IPS DF 6.9 (cell line): ENCODE results near the gene PDE1A.

Experiments used
- DNase-seq: peaks from one replicate; pipeline ENCODE4 v3.0.0-alpha.2; 2013; ENCODE audit warnings: low read depth, low spot score
- H3K27ac ChIP-seq: one replicate; pipeline ENCODE4 v1.5.1; 2013; ENCODE audit warnings: low read length, control low read depth
- H3K27me3 ChIP-seq: 2 replicates; pipeline ENCODE4 v1.6.1; 2013; ENCODE audit warnings: mild to moderate bottlenecking, low read length; ENCODE audit not compliant: control insufficient read depth, insufficient read depth
- H3K36me3 ChIP-seq: 2 replicates; pipeline ENCODE4 v1.6.1; 2013; ENCODE audit warnings: low read length; ENCODE audit not compliant: control insufficient read depth, insufficient read depth
- H3K4me1 ChIP-seq: 2 replicates; pipeline ENCODE4 v1.6.1; 2013; ENCODE audit warnings: low read length; ENCODE audit not compliant: control insufficient read depth, insufficient read depth
- H3K4me3 ChIP-seq: 2 replicates; pipeline ENCODE4 v1.5.1; 2013; ENCODE audit warnings: mild to moderate bottlenecking, low read length
- H3K9me3 ChIP-seq: 2 replicates; pipeline ENCODE4 v1.6.1; 2013; ENCODE audit warnings: low read length, inconsistent platforms; ENCODE audit not compliant: control insufficient read depth, insufficient read depth
- WGBS: extraction: QIAGEN DNeasy Blood & Tissue Kit; methylation state at CpG from one replicate; pipeline ENCODE4 v1.1.7; 2013; ENCODE audit warnings: mixed read lengths, missing lambda C conversion rate; ENCODE audit not compliant: insufficient read length, insufficient coverage; 5-methylcytosine and 5-hydroxymethylcytosine counted together

The PDE1A gene

GRCh38 chr2:182426918-182427240 lies at the start of gene PDE1A:
TSS of gene PDE1A (minus strand) at chr2:182427036.
- no peaks in the 10 kb centered on the region for H3K27me3 ChIP-seq
- H3K36me3 ChIP-seq: no peaks in the 10 kb centered on the region
- no peak for DNase-seq
- no CpG with 5 or more reads among the region's 3 CpGs for WGBS
- H3K4me3 ChIP-seq: no peak within 1 kb of the TSS
- no peaks in the 10 kb centered on the region for H3K9me3 ChIP-seq
- H3K27ac ChIP-seq: no peak within 1 kb of the TSS
- H3K4me1 ChIP-seq: no peaks in the 10 kb centered on the region

- H3K27ac ChIP-seq: no peak overlapping the region
- no peaks in the 10 kb centered on the region for H3K4me1 ChIP-seq
- H3K9me3 ChIP-seq: no peaks in the 10 kb centered on the region
- no peaks in the 10 kb centered on the region for H3K27me3 ChIP-seq
- DNase-seq: no peak
- H3K4me3 ChIP-seq: no peak overlapping the region
- no peaks in the 10 kb centered on the region for H3K36me3 ChIP-seq
- no CpG with 5 or more reads among the region's 4 CpGs for WGBS
These were observed 46.8 kb upstream of the PDE1A start for GRCh38 chr2:182473635-182474034.

DNA sequence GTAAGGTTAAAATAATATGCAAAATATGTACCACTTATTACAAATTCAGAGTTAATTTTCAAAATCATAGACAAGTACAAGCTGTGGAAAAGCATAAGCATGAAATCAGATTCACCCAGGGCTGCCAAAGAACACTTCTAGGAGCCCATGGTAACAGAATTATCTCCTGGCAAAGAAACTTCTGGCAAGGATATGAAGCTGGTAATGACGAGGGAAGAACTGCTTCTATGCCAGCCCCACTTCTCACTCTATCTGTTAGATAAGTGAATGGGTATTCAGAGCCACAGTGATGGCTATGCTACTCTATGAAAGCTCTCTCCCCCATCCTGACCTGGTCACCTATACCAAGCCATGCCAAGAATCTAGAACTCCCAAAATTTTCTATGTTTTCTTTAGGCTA lies 36.9 kb upstream of the PDE1A start:
- DNase-seq: no peak
- Histone ChIP-seq H3K4me3 (no peak overlapping the region), H3K36me3 (no peaks in the 10 kb centered on the region), H3K27me3 (no peaks in the 10 kb centered on the region), H3K27ac (no peak overlapping the region), H3K4me1 (no peaks in the 10 kb centered on the region), H3K9me3 (no peaks in the 10 kb centered on the region)
- WGBS: no CpG with 5 or more reads among the region's 1 CpG

DNA sequence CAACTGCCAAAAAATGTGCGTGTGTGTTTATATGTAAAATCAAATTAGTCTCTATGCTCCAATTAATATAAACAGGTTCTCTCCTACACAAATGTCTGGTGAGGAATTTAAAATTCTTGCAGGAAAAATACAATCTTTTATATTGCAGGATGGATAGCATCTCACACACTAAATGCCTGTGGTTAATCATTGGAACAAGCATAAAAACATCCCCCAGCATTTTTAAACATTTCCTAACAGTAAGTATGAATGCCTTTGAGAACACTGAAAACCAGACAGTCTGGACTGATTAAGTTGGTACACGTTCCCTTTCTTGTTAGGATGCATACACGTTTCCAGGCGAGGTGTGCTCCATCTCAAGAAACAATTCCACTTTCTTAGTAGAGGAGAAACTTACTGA lies 29.9 kb upstream of the PDE1A start:
- Histone ChIP-seq H3K27ac (no peak overlapping the region), H3K27me3 (no peaks in the 10 kb centered on the region), H3K36me3 (no peaks in the 10 kb centered on the region), H3K4me1 (no peaks in the 10 kb centered on the region), H3K4me3 (no peak overlapping the region), H3K9me3 (no peaks in the 10 kb centered on the region)
- no CpG with 5 or more reads among the region's 4 CpGs for WGBS
- DNase-seq: no peak

DNA sequence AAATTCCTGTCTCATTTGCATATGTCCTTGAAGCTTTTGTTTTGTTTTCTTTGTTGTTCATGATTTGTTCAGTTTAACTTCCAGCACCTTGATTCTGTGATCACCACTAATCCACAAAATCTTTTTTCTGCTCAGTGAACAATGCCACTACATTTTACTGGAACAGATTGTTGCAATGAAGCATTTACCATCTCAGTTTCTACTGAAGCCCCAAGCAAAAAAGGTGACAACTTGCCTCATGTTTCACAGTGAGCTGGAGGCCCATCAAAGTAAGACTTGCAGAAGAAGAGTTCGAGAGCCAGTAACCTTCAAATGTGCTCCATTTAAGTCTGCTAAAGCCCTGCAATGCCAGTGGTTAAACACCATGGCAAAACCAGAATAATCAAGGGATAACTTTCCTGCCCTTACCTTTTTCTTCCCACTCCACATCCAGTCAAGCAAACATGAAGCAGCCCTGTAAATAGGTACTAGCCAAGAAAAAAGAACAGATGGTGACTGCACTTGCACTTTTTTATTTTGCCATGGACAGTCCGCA lies 25.7 kb upstream of the PDE1A start:
- DNase-seq: no peak
- no peaks in the 10 kb centered on the region for H3K27me3 ChIP-seq
- H3K36me3 ChIP-seq: no peaks in the 10 kb centered on the region
- no peaks in the 10 kb centered on the region for H3K9me3 ChIP-seq
- H3K4me1 ChIP-seq: peaks cover 2% of the 10 kb centered on the region; the same call in 1 of the 2 replicates
- WGBS: no CpG with 5 or more reads among the region's 2 CpGs
- H3K27ac ChIP-seq: no peak overlapping the region
- no peak overlapping the region for H3K4me3 ChIP-seq

- Histone ChIP-seq H3K36me3 (no peaks in the 10 kb centered on the region), H3K4me1 (peaks cover 2% of the 10 kb centered on the region; the same call in 1 of the 2 replicates), H3K9me3 (no peaks in the 10 kb centered on the region), H3K4me3 (no peak overlapping the region), H3K27ac (no peak overlapping the region), H3K27me3 (no peaks in the 10 kb centered on the region)
- WGBS: no CpG with 5 or more reads among the region's 2 CpGs
- no peak for DNase-seq
These were observed 21.5 kb upstream of the PDE1A start for GRCh38 chr2:182448371-182448770.

GRCh38 chr2:182447863-182448262 lies 21.0 kb upstream of the PDE1A start:
- H3K4me1 ChIP-seq: peaks cover 2% of the 10 kb centered on the region; the same call in 1 of the 2 replicates
- DNase-seq: no peak
- no peak overlapping the region for H3K27ac ChIP-seq
- no CpG with 5 or more reads among the region's 2 CpGs for WGBS
- H3K36me3 ChIP-seq: no peaks in the 10 kb centered on the region
- H3K27me3 ChIP-seq: no peaks in the 10 kb centered on the region
- H3K9me3 ChIP-seq: no peaks in the 10 kb centered on the region
- no peak overlapping the region for H3K4me3 ChIP-seq

DNA sequence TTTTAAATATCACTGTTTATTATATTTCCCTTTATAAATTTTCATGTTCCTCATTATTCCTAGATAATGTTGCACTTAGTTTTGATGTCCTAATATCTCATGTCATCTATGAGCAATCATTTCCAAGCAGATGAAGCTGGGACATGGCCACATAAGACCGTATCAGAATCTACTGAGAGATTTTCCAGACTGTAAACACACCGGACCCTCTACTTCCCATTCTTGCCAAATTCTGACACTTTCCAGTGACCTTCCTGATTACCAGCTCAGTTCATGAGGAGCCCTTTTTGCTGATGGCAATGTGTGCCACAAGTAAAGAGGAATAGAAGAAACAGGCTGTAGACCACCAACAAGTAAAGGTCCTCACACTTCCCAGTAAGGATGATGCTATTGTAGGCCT lies 20.3 kb upstream of the PDE1A start:
- H3K36me3 ChIP-seq: no peaks in the 10 kb centered on the region
- no peak for DNase-seq
- no peak overlapping the region for H3K27ac ChIP-seq
- peaks cover 2% of the 10 kb centered on the region; the same call in 1 of the 2 replicates for H3K4me1 ChIP-seq
- no peaks in the 10 kb centered on the region for H3K9me3 ChIP-seq
- whole genome bisulfite sequencing: no CpG with 5 or more reads among the region's 2 CpGs
- H3K27me3 ChIP-seq: no peaks in the 10 kb centered on the region
- H3K4me3 ChIP-seq: no peak overlapping the region

DNA sequence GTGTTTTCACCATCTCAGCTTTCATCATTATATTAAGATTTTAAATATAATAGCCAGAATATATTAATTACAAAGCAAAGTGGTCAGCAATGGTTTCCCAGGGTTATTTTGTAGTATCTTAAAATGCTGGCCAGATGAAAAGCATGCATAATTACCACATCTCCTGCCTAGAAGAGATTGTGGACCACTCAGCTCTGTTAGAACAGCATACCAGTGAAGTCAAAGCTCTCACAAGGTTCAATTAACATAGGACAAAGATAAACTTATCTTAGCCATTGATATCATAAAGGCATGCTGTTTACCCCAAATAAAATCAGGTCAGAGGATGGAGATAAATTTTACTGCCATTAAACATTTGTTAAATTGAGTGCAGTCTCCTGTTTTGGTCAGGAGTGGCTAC lies 19.3 kb upstream of the PDE1A start:
- H3K27ac ChIP-seq: no peak overlapping the region
- H3K4me3 ChIP-seq: no peak overlapping the region
- no peak for DNase-seq
- no peaks in the 10 kb centered on the region for H3K27me3 ChIP-seq
- no peaks in the 10 kb centered on the region for H3K9me3 ChIP-seq
- H3K36me3 ChIP-seq: no peaks in the 10 kb centered on the region
- H3K4me1 ChIP-seq: peaks cover 2% of the 10 kb centered on the region; the same call in 1 of the 2 replicates

DNA sequence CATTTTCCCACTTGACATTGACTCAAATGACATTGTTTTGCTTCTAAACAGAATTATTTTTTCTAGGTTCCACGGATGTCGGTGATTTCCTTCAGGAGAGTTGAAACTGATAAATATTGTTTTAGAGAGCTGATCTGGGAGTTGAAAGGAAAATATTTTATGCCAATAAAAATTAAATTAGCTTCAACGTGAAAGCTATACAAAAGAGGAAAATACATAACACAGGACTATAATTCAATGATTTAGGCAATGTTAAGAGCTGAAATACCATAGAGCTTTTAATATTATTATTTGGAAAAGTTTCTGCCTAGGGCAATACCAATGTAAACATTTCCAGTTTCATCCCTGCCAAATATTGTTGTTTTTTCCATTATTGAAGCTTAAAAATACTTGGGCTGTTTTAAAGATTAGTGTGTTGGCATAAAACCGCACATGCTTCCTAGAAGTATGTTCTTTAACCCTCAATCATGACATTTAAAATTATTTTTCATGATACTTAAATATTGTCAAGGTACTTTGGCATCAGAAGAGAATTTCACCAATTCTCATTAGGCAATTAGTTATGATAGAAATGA lies 18.6 kb upstream of the PDE1A start:
- H3K36me3 ChIP-seq: no peaks in the 10 kb centered on the region
- no peaks in the 10 kb centered on the region for H3K9me3 ChIP-seq
- WGBS: no CpG with 5 or more reads among the region's 4 CpGs
- no peak overlapping the region for H3K4me3 ChIP-seq
- H3K4me1 ChIP-seq: peaks cover 2% of the 10 kb centered on the region; the same call in 1 of the 2 replicates
- DNase-seq: no peak
- H3K27ac ChIP-seq: no peak overlapping the region
- no peaks in the 10 kb centered on the region for H3K27me3 ChIP-seq

- DNase-seq: no peak
- Histone ChIP-seq H3K36me3 (no peaks in the 10 kb centered on the region), H3K4me1 (peaks cover 2% of the 10 kb centered on the region; the same call in 1 of the 2 replicates), H3K9me3 (no peaks in the 10 kb centered on the region), H3K27ac (no peak overlapping the region), H3K27me3 (no peaks in the 10 kb centered on the region), H3K4me3 (no peak overlapping the region)
- WGBS: no CpG with 5 or more reads among the region's 2 CpGs
These were observed 18.0 kb upstream of the PDE1A start for GRCh38 chr2:182444806-182445205.
